Kidney (tissue), 14 donors: ENCODE measurements around the gene LINGO4. TPM values are rescaled to one million over a fixed set of nuclear protein-coding genes. Genes with fewer than 3 reads are reported as not detected.
"Not testable (repeated sequence)": the region's sequence is repeated elsewhere in the genome, so short reads cannot be mapped to it uniquely, and the experiment has no call there.

Source experiments
- DNase-seq, 5 donors: peaks; one replicate each; pipeline ENCODE4 v3.0.0-alpha.2; 2013 to 2020
- FAIRE-seq: peaks from 2 replicates; lab custom pipeline; 2012; peaks lifted over from hg19 to GRCh38; lab: Jason Lieb, UNC
- H3K27ac ChIP-seq, 2 donors: one replicate each; pipeline ENCODE4 v1.7.0; 2013; ENCODE audit warnings: low read depth in 2 of 2, low read length in 2 of 2, inconsistent platforms in 1 of 2
- H3K27me3 ChIP-seq: one replicate; pipeline ENCODE4 v1.7.1; 2013; ENCODE audit warnings: low read length, inconsistent platforms; ENCODE audit not compliant: control insufficient read depth, insufficient read depth
- H3K36me3 ChIP-seq, 3 donors: one replicate each; pipeline versions ENCODE4 v1.7.0 to v1.7.1; 2013; ENCODE audit warnings: low read length in 3 of 3, control low read depth in 1 of 3, inconsistent platforms in 1 of 3; ENCODE audit not compliant: insufficient read depth in 3 of 3, control insufficient read depth in 2 of 3
- H3K4me1 ChIP-seq, 3 donors: one replicate each; pipeline versions ENCODE4 v1.7.0 to v1.7.1; 2013; ENCODE audit warnings: low read length in 3 of 3, inconsistent platforms in 1 of 3, low read depth in 1 of 3; ENCODE audit not compliant: control insufficient read depth in 2 of 3, insufficient read depth in 2 of 3
- H3K4me3 ChIP-seq, 3 donors: one replicate each; pipeline versions ENCODE4 v1.7.0 to v1.8.1; 2013; ENCODE audit warnings: low read length in 3 of 3, control low read depth in 1 of 3, inconsistent platforms in 1 of 3
- H3K9ac ChIP-seq, 3 donors: one replicate each; pipeline versions ENCODE4 v1.7.0 to v1.7.1; 2013; ENCODE audit warnings: low read length in 3 of 3, control low read depth in 1 of 3, inconsistent platforms in 1 of 3
- H3K9me3 ChIP-seq, 3 donors: one replicate each; pipeline versions ENCODE4 v1.7.0 to v1.7.1; 2013; ENCODE audit warnings: low read length in 3 of 3, control low read depth in 1 of 3, inconsistent platforms in 1 of 3; ENCODE audit not compliant: control insufficient read depth in 2 of 3, insufficient read depth in 1 of 3
- CTCF ChIP-seq: IDR thresholded peaks from 3 replicates; pipeline ENCODE4 v1.5.1; 2012; ENCODE audit warnings: mild to moderate bottlenecking, moderate library complexity, borderline replicate concordance; ENCODE audit not compliant: insufficient read depth; ENCODE audit errors: extremely low read depth
- intact Hi-C: fragments of 100-400 bp; cut with DNase I; formaldehyde crosslinking; loops from one replicate; pipeline ENCODE4 v1.11.1; 2022
- polyA plus RNA-seq: library from polyadenylated mRNA; stranded (reverse); fragments of 350-450 nt; fragmentation: Illumina TruSeq; extraction: RNeasy Lipid Tissue Mini Kit (QIAGEN cat#74804); gene quantifications from one replicate; pipeline ENCODE4 v1.2.3, GENCODE V29; 2014; ENCODE audit warnings: low read depth, low replicate concordance; ENCODE audit not compliant: insufficient read depth
- total RNA-seq: library from RNA; stranded (reverse); fragmentation: NEBNext Ultra II Directional; extraction: Animal tissue kit (Norgen Biotek cat#: 25700); gene quantifications from one replicate; pipeline ENCODE4 v1.2.1, GENCODE V29; 2021
- donor health status: control.
- donor health status: control.
- donor health status: control.
- donor health status: control.
- donor health status: control.
- donor health status: DM: yes; HTN: yes; CAD: no.
- donor health status: Normal renal cell carcinoma (clear cell type).

LINGO4 gene
- total and polyA plus RNA-seq, 2 donors from 2014 or later, result 0.32 to 0.41 TPM

- H3K9ac ChIP-seq, result no peak overlapping the region
- FAIRE-seq, result no peak
- no peak overlapping the region for H3K27ac ChIP-seq
- no peak for TF ChIP-seq CTCF
- no peaks in the 10 kb centered on the region for H3K9me3 ChIP-seq
- no peaks in the 10 kb centered on the region for H3K4me1 ChIP-seq
- H3K4me3 ChIP-seq, result no peak overlapping the region
- intact Hi-C loops, result no loop called here
- peaks cover 0 to 8% (median 0%) of the 10 kb centered on the region in 3 donors for H3K36me3 ChIP-seq
- no peaks in the 10 kb centered on the region for H3K27me3 ChIP-seq
- no peak for DNase-seq
These were observed 22.5 kb downstream of the LINGO4 start for GRCh38 chr1:151782741-151783140.

GRCh38 chr1:151782026-151782425 is 23.2 kb downstream of the LINGO4 start:
- FAIRE-seq, H3K9me3 ChIP-seq, H3K27me3 ChIP-seq, H3K4me1 ChIP-seq, H3K4me3 ChIP-seq, H3K9ac ChIP-seq, H3K27ac ChIP-seq, intact Hi-C loops, DNase-seq, H3K36me3 ChIP-seq: not testable (repeated sequence)

- H3K9ac ChIP-seq, H3K9me3 ChIP-seq, H3K36me3 ChIP-seq, H3K4me1 ChIP-seq, intact Hi-C loops, H3K4me3 ChIP-seq, H3K27ac ChIP-seq, H3K27me3 ChIP-seq, FAIRE-seq, DNase-seq: not testable (repeated sequence)
These were observed 24.5 kb downstream of the LINGO4 start for GRCh38 chr1:151780736-151781135.

- Histone ChIP-seq H3K9me3 (no peaks in the 10 kb centered on the region), H3K9ac (no peak overlapping the region), H3K4me3 (no peak overlapping the region), H3K4me1 (no peaks in the 10 kb centered on the region), H3K36me3 (peaks cover 0 to 9% (median 0%) of the 10 kb centered on the region in 3 donors), H3K27ac (no peak overlapping the region), H3K27me3 (no peaks in the 10 kb centered on the region)
- FAIRE-seq, result no peak
- no peak for DNase-seq
- TF ChIP-seq CTCF, result no peak
- intact Hi-C loops, result no loop called here
These were observed 25.4 kb downstream of the LINGO4 start for GRCh38 chr1:151779852-151780251.
